Parathyroid adenoma (tissue), 2 donors: Measurements from ENCODE around the gene GRIN2C.

ENCODE experiments used
- H2AFZ ChIP-seq: fragments of 300-600 bp; sonication (generic); one replicate; pipeline ENCODE4 v1.7.0; 2017; ENCODE audit warnings: antibody characterized with exemption, mild to moderate bottlenecking
- H3K27ac ChIP-seq: fragments of 300-600 bp; sonication (generic); one replicate; pipeline ENCODE4 v1.7.0; 2017
- H3K27me3 ChIP-seq: fragments of 300-600 bp; sonication (generic); one replicate; pipeline ENCODE4 v1.7.0; 2017; ENCODE audit warnings: low read length; ENCODE audit not compliant: control insufficient read depth, insufficient read depth
- H3K36me3 ChIP-seq: fragments of 300-600 bp; sonication (generic); one replicate; pipeline ENCODE4 v1.7.0; 2017; ENCODE audit warnings: low read length; ENCODE audit not compliant: control insufficient read depth, insufficient read depth
- H3K4me1 ChIP-seq: fragments of 300-600 bp; sonication (generic); one replicate; pipeline ENCODE4 v1.7.0; 2017; ENCODE audit warnings: control low read depth
- H3K4me2 ChIP-seq: fragments of 300-600 bp; sonication (generic); one replicate; pipeline ENCODE4 v1.7.0; 2017; ENCODE audit warnings: low read length
- H3K4me3 ChIP-seq: fragments of 300-600 bp; sonication (generic); one replicate; pipeline ENCODE4 v1.7.0; 2017; ENCODE audit warnings: low read depth, low read length
- H3K79me2 ChIP-seq: fragments of 300-600 bp; sonication (generic); one replicate; pipeline ENCODE4 v1.7.0; 2017; ENCODE audit warnings: control low read depth
- H3K9ac ChIP-seq: fragments of 300-600 bp; sonication (generic); one replicate; pipeline ENCODE4 v1.7.0; 2017; ENCODE audit warnings: mild to moderate bottlenecking
- H3K9me3 ChIP-seq: fragments of 300-600 bp; sonication (generic); one replicate; pipeline ENCODE4 v1.7.0; 2017; ENCODE audit warnings: low read length; ENCODE audit not compliant: control insufficient read depth
- TF ChIP-seq, protein P1 (sequence below): fragments of 300-600 bp; sonication (generic); IDR thresholded peaks from one replicate; pipeline ENCODE4 v1.7.0; 2017; ENCODE audit warnings: antibody characterized with exemption, mild to moderate bottlenecking
- donor health status: primary hyperparathyroidism.

The GRIN2C gene

DNA sequence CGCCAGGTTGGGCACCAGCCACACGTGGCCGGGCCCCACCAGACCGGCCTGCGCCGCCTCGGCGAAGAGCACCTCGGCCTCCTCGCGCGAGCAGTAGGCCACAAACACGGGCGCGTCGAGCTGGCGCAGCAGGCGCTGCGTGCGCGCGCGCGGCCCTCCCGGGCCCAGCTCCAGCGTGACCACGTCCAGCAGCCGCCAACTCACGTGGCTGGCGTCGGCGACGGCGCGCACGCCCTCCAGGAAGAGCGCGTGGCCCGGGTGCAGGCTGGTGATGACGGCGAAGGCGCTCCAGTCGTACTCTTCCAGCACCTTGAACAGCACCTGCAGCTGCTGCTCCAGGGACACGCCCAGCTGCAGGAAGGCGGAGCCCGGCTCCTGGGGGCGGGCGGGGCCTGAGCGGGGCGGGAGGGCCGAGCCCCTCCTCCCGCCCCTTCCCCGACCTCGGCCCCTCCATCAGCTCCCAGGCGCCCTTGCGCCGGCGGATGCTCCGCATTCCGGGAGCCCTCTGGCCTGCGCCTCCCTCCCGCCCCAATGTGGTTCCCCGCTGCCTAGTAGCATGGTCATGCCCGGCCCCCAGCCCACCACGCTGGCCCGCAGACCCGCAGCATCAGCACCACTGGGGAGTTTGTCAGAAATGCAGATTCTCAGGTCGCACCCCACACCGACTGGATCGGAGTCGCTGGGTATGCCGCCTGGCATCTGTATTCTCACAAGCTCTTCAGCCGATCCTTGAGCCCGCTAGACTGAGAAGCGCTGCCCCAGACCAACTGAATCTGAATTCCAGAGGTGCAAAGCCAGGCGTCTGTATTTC is 7.2 kb downstream of the GRIN2C start:
- H3K27ac ChIP-seq: no peak overlapping the region
- no peak overlapping the region for H3K4me3 ChIP-seq
- H3K9ac ChIP-seq: no peak overlapping the region
- H3K36me3 ChIP-seq: no peaks in the 10 kb centered on the region
- no peaks in the 10 kb centered on the region for H3K79me2 ChIP-seq
- TF ChIP-seq, protein P1, sequence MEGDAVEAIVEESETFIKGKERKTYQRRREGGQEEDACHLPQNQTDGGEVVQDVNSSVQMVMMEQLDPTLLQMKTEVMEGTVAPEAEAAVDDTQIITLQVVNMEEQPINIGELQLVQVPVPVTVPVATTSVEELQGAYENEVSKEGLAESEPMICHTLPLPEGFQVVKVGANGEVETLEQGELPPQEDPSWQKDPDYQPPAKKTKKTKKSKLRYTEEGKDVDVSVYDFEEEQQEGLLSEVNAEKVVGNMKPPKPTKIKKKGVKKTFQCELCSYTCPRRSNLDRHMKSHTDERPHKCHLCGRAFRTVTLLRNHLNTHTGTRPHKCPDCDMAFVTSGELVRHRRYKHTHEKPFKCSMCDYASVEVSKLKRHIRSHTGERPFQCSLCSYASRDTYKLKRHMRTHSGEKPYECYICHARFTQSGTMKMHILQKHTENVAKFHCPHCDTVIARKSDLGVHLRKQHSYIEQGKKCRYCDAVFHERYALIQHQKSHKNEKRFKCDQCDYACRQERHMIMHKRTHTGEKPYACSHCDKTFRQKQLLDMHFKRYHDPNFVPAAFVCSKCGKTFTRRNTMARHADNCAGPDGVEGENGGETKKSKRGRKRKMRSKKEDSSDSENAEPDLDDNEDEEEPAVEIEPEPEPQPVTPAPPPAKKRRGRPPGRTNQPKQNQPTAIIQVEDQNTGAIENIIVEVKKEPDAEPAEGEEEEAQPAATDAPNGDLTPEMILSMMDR: no peak
- H3K4me1 ChIP-seq: no peaks in the 10 kb centered on the region
- no peak overlapping the region for H2AFZ ChIP-seq
- H3K9me3 ChIP-seq: no peaks in the 10 kb centered on the region
- H3K4me2 ChIP-seq: no peak overlapping the region
- H3K27me3 ChIP-seq: no peaks in the 10 kb centered on the region

- H3K27me3 ChIP-seq: no peaks in the 10 kb centered on the region
- no peaks in the 10 kb centered on the region for H3K36me3 ChIP-seq
- no peak overlapping the region for H3K9ac ChIP-seq
- H3K27ac ChIP-seq: no peak overlapping the region
- no peaks in the 10 kb centered on the region for H3K4me1 ChIP-seq
- no peak overlapping the region for H2AFZ ChIP-seq
- no peaks in the 10 kb centered on the region for H3K9me3 ChIP-seq
- TF ChIP-seq, protein P1: no peak
- H3K79me2 ChIP-seq: no peaks in the 10 kb centered on the region
- H3K4me2 ChIP-seq: no peak overlapping the region
- no peak overlapping the region for H3K4me3 ChIP-seq
Measured at GRCh38 chr17:74851612-74852236, 8.0 kb downstream of the GRIN2C start.

GRCh38 chr17:74850914-74851313 is 8.8 kb downstream of the GRIN2C start:
- Histone ChIP-seq H2AFZ (no peak overlapping the region), H3K4me3 (no peak overlapping the region), H3K9ac (no peak overlapping the region), H3K9me3 (no peaks in the 10 kb centered on the region), H3K36me3 (no peaks in the 10 kb centered on the region), H3K79me2 (no peaks in the 10 kb centered on the region), H3K4me1 (no peaks in the 10 kb centered on the region), H3K27ac (no peak overlapping the region), H3K27me3 (no peaks in the 10 kb centered on the region), H3K4me2 (no peak overlapping the region)
- TF ChIP-seq, protein P1: no peak

GRCh38 chr17:74850310-74850709 is 9.4 kb downstream of the GRIN2C start:
- no peak overlapping the region for H2AFZ ChIP-seq
- H3K36me3 ChIP-seq: no peaks in the 10 kb centered on the region
- H3K27me3 ChIP-seq: no peaks in the 10 kb centered on the region
- H3K79me2 ChIP-seq: no peaks in the 10 kb centered on the region
- no peak overlapping the region for H3K4me3 ChIP-seq
- H3K9ac ChIP-seq: no peak overlapping the region
- TF ChIP-seq, protein P1: no peak
- H3K4me1 ChIP-seq: no peaks in the 10 kb centered on the region
- H3K4me2 ChIP-seq: no peak overlapping the region
- H3K9me3 ChIP-seq: no peaks in the 10 kb centered on the region
- no peak overlapping the region for H3K27ac ChIP-seq
